ENCODE results near the gene KIF26A.

Gene KIF26A

DNA sequence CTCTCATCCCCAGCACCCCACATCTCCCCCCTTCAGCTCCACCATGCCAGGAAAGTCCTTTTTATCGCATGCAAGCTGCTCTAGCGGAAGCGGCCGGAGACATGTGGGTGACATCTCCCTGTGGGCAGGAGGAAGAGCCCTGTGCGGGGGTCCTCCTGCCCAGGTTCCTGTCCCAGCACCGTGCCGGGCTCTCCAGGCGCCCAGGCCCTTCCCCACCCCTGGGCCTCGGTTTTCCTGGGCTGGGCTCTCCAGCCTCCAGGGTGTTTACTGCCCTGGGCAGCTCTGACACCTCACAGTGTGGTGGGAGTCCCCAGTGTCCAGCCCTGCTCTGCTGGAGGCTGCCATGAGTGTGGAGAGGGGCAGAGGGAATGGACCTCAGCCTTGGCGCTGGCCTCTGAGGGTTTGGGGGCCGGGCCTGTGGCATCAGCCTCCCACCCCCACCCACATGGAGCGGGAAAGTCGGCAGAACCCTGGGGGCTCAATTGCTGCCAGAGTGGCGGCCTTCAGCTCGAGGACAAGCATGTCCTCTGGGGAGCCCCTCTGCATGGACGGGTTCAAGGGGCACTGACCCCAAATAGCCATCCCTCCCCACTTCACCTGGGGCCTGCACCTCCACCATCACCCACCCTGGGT, 36.0 kb upstream of the KIF26A start:
- TF ChIP-seq CEBPB (IDR thresholded peaks at IDR 0.05) (no peak), TCF12 (IDR thresholded peaks at IDR 0.05; ENCODE audit: low read depth) (no peak), RAD21 (IDR thresholded peaks at IDR 0.05; ENCODE audit: low read depth) (no peak), EP300 (IDR thresholded peaks at IDR 0.05; ENCODE audit: borderline replicate concordance) (no peak), TEAD4 (IDR thresholded peaks at IDR 0.05) (no peak), NFIC (IDR thresholded peaks at IDR 0.05) (no peak), CREB1 (IDR thresholded peaks at IDR 0.05; ENCODE audit: low read depth) (no peak), ZBTB7A (IDR thresholded peaks at IDR 0.05; ENCODE audit: low read depth) (no peak), TAF1 (IDR thresholded peaks at IDR 0.05; ENCODE audit: low read depth) (no peak), FOXM1 (IDR thresholded peaks at IDR 0.05; ENCODE audit: borderline replicate concordance, low read depth) (no peak), EGR1 (IDR thresholded peaks at IDR 0.05) (no peak), YY1 (IDR thresholded peaks at IDR 0.05; ENCODE audit: low read depth) (no peak)
- TF ChIP-seq, protein P1, sequence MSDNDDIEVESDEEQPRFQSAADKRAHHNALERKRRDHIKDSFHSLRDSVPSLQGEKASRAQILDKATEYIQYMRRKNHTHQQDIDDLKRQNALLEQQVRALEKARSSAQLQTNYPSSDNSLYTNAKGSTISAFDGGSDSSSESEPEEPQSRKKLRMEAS (IDR thresholded peaks at IDR 0.05), result no peak
- TF ChIP-seq, protein P2, sequence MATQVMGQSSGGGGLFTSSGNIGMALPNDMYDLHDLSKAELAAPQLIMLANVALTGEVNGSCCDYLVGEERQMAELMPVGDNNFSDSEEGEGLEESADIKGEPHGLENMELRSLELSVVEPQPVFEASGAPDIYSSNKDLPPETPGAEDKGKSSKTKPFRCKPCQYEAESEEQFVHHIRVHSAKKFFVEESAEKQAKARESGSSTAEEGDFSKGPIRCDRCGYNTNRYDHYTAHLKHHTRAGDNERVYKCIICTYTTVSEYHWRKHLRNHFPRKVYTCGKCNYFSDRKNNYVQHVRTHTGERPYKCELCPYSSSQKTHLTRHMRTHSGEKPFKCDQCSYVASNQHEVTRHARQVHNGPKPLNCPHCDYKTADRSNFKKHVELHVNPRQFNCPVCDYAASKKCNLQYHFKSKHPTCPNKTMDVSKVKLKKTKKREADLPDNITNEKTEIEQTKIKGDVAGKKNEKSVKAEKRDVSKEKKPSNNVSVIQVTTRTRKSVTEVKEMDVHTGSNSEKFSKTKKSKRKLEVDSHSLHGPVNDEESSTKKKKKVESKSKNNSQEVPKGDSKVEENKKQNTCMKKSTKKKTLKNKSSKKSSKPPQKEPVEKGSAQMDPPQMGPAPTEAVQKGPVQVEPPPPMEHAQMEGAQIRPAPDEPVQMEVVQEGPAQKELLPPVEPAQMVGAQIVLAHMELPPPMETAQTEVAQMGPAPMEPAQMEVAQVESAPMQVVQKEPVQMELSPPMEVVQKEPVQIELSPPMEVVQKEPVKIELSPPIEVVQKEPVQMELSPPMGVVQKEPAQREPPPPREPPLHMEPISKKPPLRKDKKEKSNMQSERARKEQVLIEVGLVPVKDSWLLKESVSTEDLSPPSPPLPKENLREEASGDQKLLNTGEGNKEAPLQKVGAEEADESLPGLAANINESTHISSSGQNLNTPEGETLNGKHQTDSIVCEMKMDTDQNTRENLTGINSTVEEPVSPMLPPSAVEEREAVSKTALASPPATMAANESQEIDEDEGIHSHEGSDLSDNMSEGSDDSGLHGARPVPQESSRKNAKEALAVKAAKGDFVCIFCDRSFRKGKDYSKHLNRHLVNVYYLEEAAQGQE (IDR thresholded peaks at IDR 0.05; ENCODE audit: low read depth), result no peak
- TF ChIP-seq, protein P3, sequence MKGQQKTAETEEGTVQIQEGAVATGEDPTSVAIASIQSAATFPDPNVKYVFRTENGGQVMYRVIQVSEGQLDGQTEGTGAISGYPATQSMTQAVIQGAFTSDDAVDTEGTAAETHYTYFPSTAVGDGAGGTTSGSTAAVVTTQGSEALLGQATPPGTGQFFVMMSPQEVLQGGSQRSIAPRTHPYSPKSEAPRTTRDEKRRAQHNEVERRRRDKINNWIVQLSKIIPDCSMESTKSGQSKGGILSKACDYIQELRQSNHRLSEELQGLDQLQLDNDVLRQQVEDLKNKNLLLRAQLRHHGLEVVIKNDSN (IDR thresholded peaks at IDR 0.05), result no peak

DNA sequence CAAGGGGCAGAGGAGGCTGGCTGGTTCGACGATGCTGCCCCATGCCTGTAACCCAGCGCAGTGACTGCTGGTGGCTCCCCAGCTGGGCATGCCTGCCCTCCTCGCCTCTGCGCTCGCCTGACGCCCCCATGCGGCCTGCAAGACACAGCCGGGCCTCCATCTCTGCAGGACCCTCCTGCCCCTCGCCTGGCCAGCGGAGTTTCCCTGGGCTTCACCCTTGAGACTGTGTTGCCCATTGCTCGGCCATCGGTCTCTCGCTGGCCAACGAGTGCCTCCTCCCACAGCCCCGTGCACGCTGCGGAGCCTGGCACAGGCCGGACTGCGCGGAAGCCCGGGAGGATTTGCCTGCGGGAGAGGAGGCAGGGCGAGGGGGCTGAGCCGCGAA, 35.3 kb upstream of the KIF26A start:
- TF ChIP-seq RAD21 (IDR thresholded peaks at IDR 0.05; ENCODE audit: low read depth), result no peak
- no peak for TF ChIP-seq CREB1 (IDR thresholded peaks at IDR 0.05; ENCODE audit: low read depth)
- TF ChIP-seq NFIC (IDR thresholded peaks at IDR 0.05), result no peak
- TF ChIP-seq, protein P1 (IDR thresholded peaks at IDR 0.05), result no peak

DNA sequence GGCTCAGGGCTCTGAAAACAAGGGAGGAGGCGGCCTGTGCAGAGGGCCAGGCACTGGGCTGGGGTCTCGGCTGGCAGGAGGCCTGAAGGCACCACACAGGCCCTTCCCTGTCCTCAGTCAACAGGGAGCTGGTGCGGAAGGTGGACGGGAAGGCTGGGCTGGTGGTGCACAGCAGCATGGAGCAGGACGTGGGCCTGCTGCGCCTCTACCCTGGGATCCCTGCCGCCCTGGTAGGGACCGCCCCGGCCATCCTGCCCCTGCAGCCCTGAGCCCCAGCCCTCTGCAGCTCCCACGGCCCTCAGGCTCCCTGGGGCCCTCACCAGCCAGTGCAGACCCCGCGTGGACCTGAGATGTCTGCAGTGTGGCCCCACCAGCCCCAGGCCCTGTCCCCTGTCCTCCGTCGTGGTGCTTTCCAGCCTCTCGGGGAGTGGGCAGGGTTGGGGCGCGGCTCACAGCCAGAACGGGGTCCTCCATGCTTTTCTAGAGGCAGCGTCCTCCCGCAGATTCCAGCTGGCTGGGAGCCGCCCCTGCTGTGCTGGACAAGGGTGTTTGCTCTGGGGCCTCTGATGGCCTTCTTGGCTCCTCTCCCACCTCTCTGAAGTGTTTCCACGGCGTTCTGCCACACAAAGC, 34.8 kb upstream of the KIF26A start:
- TF ChIP-seq NFIC (IDR thresholded peaks at IDR 0.05) (no peak), TEAD4 (IDR thresholded peaks at IDR 0.05) (no peak), EGR1 (IDR thresholded peaks at IDR 0.05) (no peak), FOXM1 (IDR thresholded peaks at IDR 0.05; ENCODE audit: borderline replicate concordance, low read depth) (no peak), CEBPB (IDR thresholded peaks at IDR 0.05) (no peak), RAD21 (IDR thresholded peaks at IDR 0.05; ENCODE audit: low read depth) (no peak), ZBTB7A (IDR thresholded peaks at IDR 0.05; ENCODE audit: low read depth) (no peak), TCF12 (IDR thresholded peaks at IDR 0.05; ENCODE audit: low read depth) (no peak), CREB1 (IDR thresholded peaks at IDR 0.05; ENCODE audit: low read depth) (no peak)
- TF ChIP-seq, protein P1 (IDR thresholded peaks at IDR 0.05), result no peak
- TF ChIP-seq, protein P3 (IDR thresholded peaks at IDR 0.05), result no peak
- TF ChIP-seq, protein P2 (IDR thresholded peaks at IDR 0.05; ENCODE audit: low read depth), result no peak

DNA sequence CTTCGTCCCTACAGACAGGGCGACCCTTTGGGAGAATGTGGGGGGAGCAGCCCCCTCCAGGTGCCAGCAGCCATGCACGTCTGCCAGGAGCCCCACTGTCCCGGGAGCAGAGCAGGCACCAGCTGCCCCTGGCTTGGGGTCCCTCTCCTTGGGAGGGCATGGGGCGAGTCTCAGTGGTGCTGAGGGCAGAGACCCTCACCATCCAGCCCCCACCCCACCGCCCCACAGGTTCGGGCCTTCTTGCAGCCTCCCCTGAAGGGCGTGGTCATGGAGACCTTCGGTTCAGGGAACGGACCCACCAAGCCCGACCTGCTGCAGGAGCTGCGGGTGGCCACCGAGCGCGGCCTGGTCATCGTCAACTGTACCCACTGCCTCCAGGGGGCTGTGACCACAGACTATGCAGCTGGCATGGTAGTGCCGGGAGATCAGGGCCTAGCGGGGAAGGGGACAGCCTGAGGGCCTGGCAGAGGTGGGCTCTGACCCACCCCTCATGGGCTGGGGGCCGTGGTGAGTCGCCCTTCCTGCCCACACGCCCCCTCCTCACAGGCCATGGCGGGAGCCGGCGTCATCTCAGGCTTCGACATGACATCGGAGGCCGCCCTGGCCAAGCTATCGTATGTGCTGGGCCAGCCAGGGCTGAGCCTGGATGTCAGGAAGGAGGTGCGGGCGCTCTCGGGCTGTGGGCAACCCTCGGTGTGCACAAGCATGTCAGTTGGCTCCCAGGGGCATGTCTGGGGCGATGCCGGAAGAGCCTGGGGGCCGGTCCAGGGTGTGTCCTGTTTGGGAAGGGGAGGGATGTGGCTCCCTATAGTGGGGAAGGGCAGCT, 34.1 kb upstream of the KIF26A start:
- TF ChIP-seq, protein P3 (IDR thresholded peaks at IDR 0.05), result no peak
- TF ChIP-seq EP300 (IDR thresholded peaks at IDR 0.05; ENCODE audit: borderline replicate concordance) (no peak), ZBTB7A (IDR thresholded peaks at IDR 0.05; ENCODE audit: low read depth) (no peak; the same call in 1 of the 2 replicates), RAD21 (IDR thresholded peaks at IDR 0.05; ENCODE audit: low read depth) (no peak), TAF1 (IDR thresholded peaks at IDR 0.05; ENCODE audit: low read depth) (no peak), CEBPB (IDR thresholded peaks at IDR 0.05) (no peak), EGR1 (IDR thresholded peaks at IDR 0.05) (no peak), NFIC (IDR thresholded peaks at IDR 0.05) (no peak), TEAD4 (IDR thresholded peaks at IDR 0.05) (no peak), FOXM1 (IDR thresholded peaks at IDR 0.05; ENCODE audit: borderline replicate concordance, low read depth) (no peak), TCF12 (IDR thresholded peaks at IDR 0.05; ENCODE audit: low read depth) (no peak)
- TF ChIP-seq, protein P2 (IDR thresholded peaks at IDR 0.05; ENCODE audit: low read depth), result no peak
- TF ChIP-seq, protein P1 (IDR thresholded peaks at IDR 0.05), result no peak

Data from Ishikawa (cell line).